PFSK-1 (cell line): ENCODE results near the gene SOCS7.

ENCODE experiments used
- POLR2AphosphoS5 ChIP-seq: IDR thresholded peaks from 2 replicates; pipeline ENCODE4 v1.6.1; 2012; ENCODE audit warnings: low read depth, mild to moderate bottlenecking, control low read depth, low read length, moderate library complexity
- SIN3A ChIP-seq: IDR thresholded peaks from 2 replicates; pipeline ENCODE4 v1.6.1; 2012; ENCODE audit warnings: mild to moderate bottlenecking, low read length, moderate library complexity, borderline replicate concordance; ENCODE audit not compliant: insufficient read depth
- TF ChIP-seq, protein P1 (sequence below), 2 experiments: IDR thresholded peaks; 2 replicates each; pipeline versions ENCODE4 v1.6.1 to v1.8.0; 2011 to 2012; ENCODE audit warnings: low read depth in 2 of 2, low read length in 2 of 2, control low read depth in 1 of 2, inconsistent platforms in 1 of 2, mild to moderate bottlenecking in 1 of 2, moderate library complexity in 1 of 2; ENCODE audit not compliant: insufficient read depth in 1 of 2

DNA sequence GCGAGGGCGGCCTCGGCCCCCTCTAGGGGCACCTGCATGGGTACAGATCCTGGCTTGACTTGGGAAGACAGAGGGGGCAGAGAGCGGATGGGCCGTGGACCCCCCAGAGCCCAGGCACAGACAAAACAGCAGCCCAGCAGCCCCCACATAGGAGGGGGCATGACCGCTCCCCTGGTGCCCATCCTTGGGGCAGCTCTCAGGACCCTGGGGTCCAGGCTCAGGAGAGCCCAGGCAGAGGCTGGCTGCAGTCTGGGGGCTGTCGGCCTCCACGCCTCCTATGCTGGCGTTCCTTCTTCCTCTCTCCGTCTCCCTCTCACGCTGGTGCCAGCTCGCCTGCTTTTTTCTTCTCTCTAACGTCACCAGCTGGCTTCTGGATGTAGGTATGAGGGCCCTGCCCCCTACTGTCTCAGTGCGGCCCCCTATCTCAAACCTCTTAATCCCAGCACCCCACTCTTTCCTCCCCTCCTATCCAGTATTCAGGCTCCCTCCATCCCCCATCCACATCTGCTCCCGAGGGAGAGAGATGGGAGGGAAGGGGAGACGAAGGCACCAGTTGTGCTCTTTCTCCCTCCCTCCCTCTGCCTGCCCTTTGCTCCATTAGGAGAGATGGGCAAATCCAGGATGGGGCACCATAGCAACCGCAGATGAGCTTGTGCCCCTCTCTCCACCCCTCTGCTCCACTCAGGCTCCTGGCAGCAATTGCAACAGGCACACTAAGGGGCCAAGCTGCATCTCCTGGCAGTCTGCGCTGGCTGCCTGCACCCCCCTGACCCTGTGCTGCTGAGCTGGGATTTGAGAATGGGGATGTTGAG lies 7.8 kb upstream of the SOCS7 start, which contains the start of gene GPR179:
- TF ChIP-seq POLR2AphosphoS5, result no peak
- TF ChIP-seq, protein P1, sequence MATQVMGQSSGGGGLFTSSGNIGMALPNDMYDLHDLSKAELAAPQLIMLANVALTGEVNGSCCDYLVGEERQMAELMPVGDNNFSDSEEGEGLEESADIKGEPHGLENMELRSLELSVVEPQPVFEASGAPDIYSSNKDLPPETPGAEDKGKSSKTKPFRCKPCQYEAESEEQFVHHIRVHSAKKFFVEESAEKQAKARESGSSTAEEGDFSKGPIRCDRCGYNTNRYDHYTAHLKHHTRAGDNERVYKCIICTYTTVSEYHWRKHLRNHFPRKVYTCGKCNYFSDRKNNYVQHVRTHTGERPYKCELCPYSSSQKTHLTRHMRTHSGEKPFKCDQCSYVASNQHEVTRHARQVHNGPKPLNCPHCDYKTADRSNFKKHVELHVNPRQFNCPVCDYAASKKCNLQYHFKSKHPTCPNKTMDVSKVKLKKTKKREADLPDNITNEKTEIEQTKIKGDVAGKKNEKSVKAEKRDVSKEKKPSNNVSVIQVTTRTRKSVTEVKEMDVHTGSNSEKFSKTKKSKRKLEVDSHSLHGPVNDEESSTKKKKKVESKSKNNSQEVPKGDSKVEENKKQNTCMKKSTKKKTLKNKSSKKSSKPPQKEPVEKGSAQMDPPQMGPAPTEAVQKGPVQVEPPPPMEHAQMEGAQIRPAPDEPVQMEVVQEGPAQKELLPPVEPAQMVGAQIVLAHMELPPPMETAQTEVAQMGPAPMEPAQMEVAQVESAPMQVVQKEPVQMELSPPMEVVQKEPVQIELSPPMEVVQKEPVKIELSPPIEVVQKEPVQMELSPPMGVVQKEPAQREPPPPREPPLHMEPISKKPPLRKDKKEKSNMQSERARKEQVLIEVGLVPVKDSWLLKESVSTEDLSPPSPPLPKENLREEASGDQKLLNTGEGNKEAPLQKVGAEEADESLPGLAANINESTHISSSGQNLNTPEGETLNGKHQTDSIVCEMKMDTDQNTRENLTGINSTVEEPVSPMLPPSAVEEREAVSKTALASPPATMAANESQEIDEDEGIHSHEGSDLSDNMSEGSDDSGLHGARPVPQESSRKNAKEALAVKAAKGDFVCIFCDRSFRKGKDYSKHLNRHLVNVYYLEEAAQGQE (IDR thresholded peaks at IDR 0.05; ENCODE audit: insufficient read depth in 1 of 2, low read depth in 2 of 2, low read length in 2 of 2), result no peak
- TF ChIP-seq SIN3A, result no peak
